PC-3 (cell line): ENCODE results near the gene PRKN. TPM values are rescaled to one million over a fixed set of nuclear protein-coding genes. Genes with fewer than 3 reads are reported as not detected.

Experiments used
- ATAC-seq: fragments of 200-7000 bp; cut with Tn5 transposase; 2 replicates; pipeline ENCODE4 v1.9.1; 2020; ENCODE audit warnings: mild to moderate bottlenecking, moderate library complexity
- BruUV-seq: library from RNA; stranded (reverse); fragments of 400-500 nt; replicated peaks from 2 replicates; lab custom pipeline; 2021; lab: Mats Ljungman, UMichigan
- CTCF ChIA-PET: fragments of 300-600 bp; sonication (Branson Sonifier 250); formaldehyde crosslinking; loops from one replicate; lab custom pipeline; 2022; ENCODE audit warnings: antibody characterized with exemption; lab: Charles Lee
- POLR2A ChIA-PET: fragments of 300-600 bp; sonication (Branson Sonifier 250); formaldehyde crosslinking; loops from one replicate; lab custom pipeline; 2022; ENCODE audit warnings: antibody characterized with exemption; ENCODE audit not compliant: unreplicated experiment; lab: Charles Lee
- DNase-seq: peaks from one replicate; pipeline ENCODE4 v3.0.0-alpha.2; 2015
- H2AFZ ChIP-seq: fragments of 300-600 bp; sonication (generic); 2 replicates; pipeline ENCODE4 v1.6.0; 2016; ENCODE audit warnings: antibody characterized with exemption, low read length
- H3F3A ChIP-seq: fragments of 300-600 bp; sonication (generic); one replicate; pipeline ENCODE4 v1.6.0; 2017; ENCODE audit warnings: antibody characterized with exemption, low read length, control low read depth, mild to moderate bottlenecking; ENCODE audit not compliant: unreplicated experiment
- H3K27ac ChIP-seq: fragments of 300-600 bp; sonication (generic); 2 replicates; pipeline ENCODE4 v1.5.1; 2016; ENCODE audit warnings: mild to moderate bottlenecking, low read length
- H3K27me3 ChIP-seq: fragments of 300-600 bp; sonication (generic); 2 replicates; pipeline ENCODE4 v1.6.1; 2016; ENCODE audit warnings: low read length, mixed read lengths
- H3K36me3 ChIP-seq: fragments of 300-600 bp; sonication (generic); 2 replicates; pipeline ENCODE4 v1.6.1; 2016; ENCODE audit warnings: low read depth, mixed run types, low read length, mixed read lengths
- H3K4me1 ChIP-seq: fragments of 300-600 bp; sonication (generic); 2 replicates; pipeline ENCODE4 v1.5.1; 2016; ENCODE audit warnings: low read length; ENCODE audit not compliant: insufficient read depth
- H3K4me2 ChIP-seq: fragments of 300-600 bp; sonication (generic); 2 replicates; pipeline ENCODE4 v1.6.0; 2016; ENCODE audit warnings: low read length
- H3K4me3 ChIP-seq: fragments of 300-600 bp; sonication (generic); 2 replicates; pipeline ENCODE4 v1.5.1; 2016; ENCODE audit warnings: mild to moderate bottlenecking, low read length, mixed read lengths
- H3K79me2 ChIP-seq: fragments of 300-600 bp; sonication (generic); 2 replicates; pipeline ENCODE4 v1.6.1; 2017; ENCODE audit warnings: low read length, mixed read lengths
- H3K9ac ChIP-seq: fragments of 300-600 bp; sonication (generic); 2 replicates; pipeline ENCODE4 v1.6.0; 2016; ENCODE audit warnings: mild to moderate bottlenecking, low read length
- H3K9me2 ChIP-seq: fragments of 300-600 bp; sonication (generic); replicated peaks from 2 replicates; pipeline ENCODE4 v1.6.1; 2016; ENCODE audit warnings: mixed run types, low read length, mixed read lengths
- H3K9me3 ChIP-seq: fragments of 300-600 bp; sonication (generic); 2 replicates; pipeline ENCODE4 v1.6.1; 2016; ENCODE audit warnings: low read length, mixed read lengths
- H4K20me1 ChIP-seq: fragments of 300-600 bp; sonication (generic); 2 replicates; pipeline ENCODE4 v1.6.1; 2016; ENCODE audit warnings: low read length, mixed read lengths
- CTCF ChIP-seq: fragments of 300-600 bp; sonication (generic); conservative IDR thresholded peaks from 2 replicates; pipeline ENCODE4 v1.5.1; 2017; ENCODE audit warnings: antibody characterized with exemption, low read depth, mild to moderate bottlenecking, low read length
- EZH2 ChIP-seq: fragments of 300-600 bp; sonication (generic); IDR thresholded peaks from one replicate; pipeline ENCODE4 v1.6.1; 2017; ENCODE audit warnings: antibody characterized with exemption, mild to moderate bottlenecking, low read length; ENCODE audit not compliant: unreplicated experiment
- EZH2phosphoT487 ChIP-seq: fragments of 300-600 bp; sonication (generic); IDR thresholded peaks from 2 replicates; pipeline ENCODE4 v1.6.1; 2018; ENCODE audit warnings: mild to moderate bottlenecking, antibody characterized with exemption, low read length, borderline replicate concordance
- intact Hi-C: fragments of 100-400 bp; cut with micrococcal nuclease; formaldehyde crosslinking; loops from 2 replicates; pipeline ENCODE4 v1.9.0; 2023
- total RNA-seq: library from RNA; depleted of rRNA; stranded (reverse); fragments of >200 nt; gene quantifications from 2 replicates; pipeline ENCODE4 v1.2.3, GENCODE V29; 2014

PRKN gene
- total RNA-seq, 1 experiment from 2014 or later = not detected

DNA sequence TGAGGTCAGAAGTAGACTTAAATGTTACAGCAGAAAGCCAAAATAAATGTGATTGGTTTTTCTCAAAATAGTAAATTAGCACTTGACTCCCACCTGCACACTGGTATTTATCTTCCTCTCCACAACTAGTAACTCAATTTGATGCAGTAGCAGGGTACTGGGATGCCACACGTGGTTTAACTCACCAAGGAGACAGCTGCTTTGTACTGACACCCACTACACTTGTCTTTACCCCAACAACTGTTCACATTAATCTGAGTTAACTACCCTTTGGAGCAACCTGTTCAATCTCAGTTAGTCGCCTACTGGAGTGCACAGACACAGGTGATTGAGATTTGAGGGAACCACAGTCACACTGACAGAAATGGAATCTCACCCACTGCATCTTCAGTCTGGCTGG is 242.1 kb downstream of the PRKN start:
- no peak for TF ChIP-seq EZH2phosphoT487
- no peak for TF ChIP-seq CTCF
- TF ChIP-seq EZH2 = no peak
- POLR2A ChIA-PET = no interaction called here
- no peaks in the 10 kb centered on the region for H3K9me2 ChIP-seq
- H3K9me3 ChIP-seq = no peaks in the 10 kb centered on the region
- intact Hi-C loops = no loop called here
- H4K20me1 ChIP-seq = no peaks in the 10 kb centered on the region
- H3K79me2 ChIP-seq = no peaks in the 10 kb centered on the region
- H3K4me1 ChIP-seq = no peaks in the 10 kb centered on the region
- no peak for ATAC-seq
- 0 out of 2 replicates have a peak, but pooled peaks cover 5% of the 10 kb centered on the region for H3K27me3 ChIP-seq
- no peak overlapping the region for H3K4me2 ChIP-seq
- CTCF ChIA-PET = no interaction called here
- no TSS peak for BruUV-seq
- no peak overlapping the region for H2AFZ ChIP-seq
- H3K27ac ChIP-seq = no peak overlapping the region
- no peaks in the 10 kb centered on the region for H3K36me3 ChIP-seq
- no peak overlapping the region for H3K9ac ChIP-seq
- no peak overlapping the region for H3K4me3 ChIP-seq
- no peak for DNase-seq
- H3F3A ChIP-seq = no peaks in the 10 kb centered on the region

DNA sequence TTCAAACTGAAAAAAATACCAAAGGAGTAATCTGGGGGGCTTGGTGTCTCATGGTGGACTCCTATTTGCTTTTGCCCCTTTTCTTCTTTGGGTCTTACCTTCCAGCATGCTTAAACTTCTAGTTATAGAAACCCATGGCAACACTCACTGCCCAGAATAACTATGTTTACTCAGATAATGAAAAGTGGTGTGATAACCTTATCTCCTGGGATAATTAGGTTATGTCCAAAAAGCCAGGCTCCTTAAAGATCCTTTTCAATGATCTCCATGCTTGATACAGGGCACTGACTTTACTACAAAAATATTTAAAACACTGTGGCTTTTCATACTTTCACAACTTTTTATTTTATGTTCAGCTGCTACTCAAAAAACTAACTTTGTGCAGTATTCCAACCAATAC is 245.6 kb downstream of the PRKN start:
- H2AFZ ChIP-seq = no peak overlapping the region
- BruUV-seq = no TSS peak
- POLR2A ChIA-PET = no interaction called here
- H3K4me2 ChIP-seq = no peak overlapping the region
- no peaks in the 10 kb centered on the region for H4K20me1 ChIP-seq
- CTCF ChIA-PET = no interaction called here
- no peak overlapping the region for H3K4me3 ChIP-seq
- no peaks in the 10 kb centered on the region for H3K9me3 ChIP-seq
- intact Hi-C loops = no loop called here
- H3K79me2 ChIP-seq = no peaks in the 10 kb centered on the region
- TF ChIP-seq EZH2phosphoT487 (no peak), EZH2 (no peak), CTCF (no peak)
- no peaks in the 10 kb centered on the region for H3F3A ChIP-seq
- no peak overlapping the region for H3K9ac ChIP-seq
- no peaks in the 10 kb centered on the region for H3K36me3 ChIP-seq
- no peak for DNase-seq
- H3K27me3 ChIP-seq = no peaks in the 10 kb centered on the region
- H3K4me1 ChIP-seq = no peaks in the 10 kb centered on the region
- no peak for ATAC-seq
- no peak overlapping the region for H3K27ac ChIP-seq
- no peaks in the 10 kb centered on the region for H3K9me2 ChIP-seq

- Histone ChIP-seq H3K9me2 (no peaks in the 10 kb centered on the region), H3K4me1 (no peaks in the 10 kb centered on the region), H4K20me1 (no peaks in the 10 kb centered on the region), H3K9me3 (no peaks in the 10 kb centered on the region), H3F3A (no peaks in the 10 kb centered on the region), H3K79me2 (no peaks in the 10 kb centered on the region), H3K4me2 (no peak overlapping the region), H2AFZ (no peak overlapping the region), H3K4me3 (no peak overlapping the region), H3K27ac (no peak overlapping the region), H3K9ac (no peak overlapping the region), H3K27me3 (0 out of 2 replicates have a peak, but pooled peaks cover 3% of the 10 kb centered on the region), H3K36me3 (no peaks in the 10 kb centered on the region)
- intact Hi-C loops = no loop called here
- TF ChIP-seq EZH2phosphoT487 (no peak), EZH2 (no peak), CTCF (no peak)
- POLR2A ChIA-PET = no interaction called here
- ATAC-seq (no peak), DNase-seq (no peak)
- BruUV-seq = no TSS peak
- CTCF ChIA-PET = no interaction called here
These were observed 246.2 kb downstream of the PRKN start for GRCh38 chr6:162481320-162481719.
